ENCODE data around the gene PLAU. TPM values are rescaled to one million over a fixed set of nuclear protein-coding genes. Genes with fewer than 3 reads are reported as not detected.

PLAU gene
- total RNA-seq (2011; cell fraction: chromatin; rRNA removed; ENCODE audit: low replicate concordance) = 2.8 and 5.6 TPM in 2 replicates
- 4.2 and 6.7 TPM in 2 replicates for total RNA-seq (2011; cell fraction: nucleolus; rRNA removed)
- 4.4 and 4.9 TPM in 2 replicates for total RNA-seq (2011; cell fraction: nucleoplasm; rRNA removed)
- 2.1 and 2.9 TPM in 2 replicates for total RNA-seq (2014; rRNA removed)
- 3.2 and 3.3 TPM in 2 replicates for total RNA-seq (2014; rRNA removed; fragmentation: Illumina TruSeq; extraction: Trizol)
- 16.9 and 17.5 TPM in 2 replicates for total RNA-seq (2015; rRNA removed; fragmentation: Illumina TruSeq; extraction: Trizol)
- total RNA-seq (2021) = 4.1 and 4.4 TPM in 2 replicates
- 3.4 and 5.8 TPM in 2 replicates for polyA plus RNA-seq (2011; rRNA removed)
- polyA plus RNA-seq (2011; cell fraction: cytosol; rRNA removed) = 3.7 and 8.0 TPM in 2 replicates
- polyA plus RNA-seq (2011; cell fraction: nucleus; rRNA removed) = 11.6 and 17.7 TPM in 2 replicates
- polyA plus RNA-seq (2012) = 11.2 and 47.9 TPM in 2 replicates
- polyA plus RNA-seq (2014; fragmentation: Illumina TruSeq; extraction: Trizol) = 4.6 and 4.9 TPM in 2 replicates
- 1 to 10 TPM; 2.3 to 2.5 TPM for polyA plus RNA-seq (2014; fragmentation: Nextera tagmentation; extraction: Ambion mirVana)
- 2.6 and 4.2 TPM in 2 replicates for polyA plus RNA-seq (2014; rRNA removed)
- polyA minus RNA-seq (2011; rRNA and poly(A)+ RNA removed) = 2.6 and 3.6 TPM in 2 replicates
- polyA minus RNA-seq (2011; cell fraction: cytosol; rRNA and poly(A)+ RNA removed) = 1.6 and 4.6 TPM in 2 replicates
- polyA minus RNA-seq (2011; cell fraction: nucleus; rRNA and poly(A)+ RNA removed) = 1.6 and 3.4 TPM in 2 replicates
- Bru-seq, nascent RNA = percentile 63 among the genes with signal in this experiment
- percentile 56 among the genes with signal in this experiment for BruChase-seq, experiment 1, labeled RNA remaining after a 2-hour chase
- BruChase-seq, experiment 2, labeled RNA remaining after a 6-hour chase = percentile 60 among the genes with signal in this experiment
- long read RNA-seq, experiment 1, partial matches to known transcripts = 0 of 1 reads
- long read RNA-seq, experiment 1, other reads (novel, unspliced or antisense) = 0 of 1 reads
- long read RNA-seq, experiment 2, partial matches to known transcripts = 0 of 2 reads
- long read RNA-seq, experiment 2, other reads (novel, unspliced or antisense) = 0 of 2 reads
- long read RNA-seq, experiment 3, partial matches to known transcripts = 2 of 6 reads
- long read RNA-seq, experiment 3, other reads (novel, unspliced or antisense) = 0 of 6 reads

- peak within 1 kb of the TSS; percentile 2; the same call in 1 of the 3 replicates for H3K27ac ChIP-seq (ENCODE audit: extremely low read depth, low read depth, low read length)
- FAIRE-seq = no peak
- TF ChIP-seq SMARCB1 (IDR thresholded peaks at IDR 0.05; ENCODE audit: insufficient read length, low read depth) (peak; percentile 60), ZNF609 (CRISPR knock-in tag; IDR thresholded peaks at IDR 0.05; ENCODE audit: borderline replicate concordance) (0 out of 2 replicates have a peak, but pooled peaks have one; percentile 76), ELK3 (CRISPR knock-in tag; IDR thresholded peaks at IDR 0.05) (no peak), ZBTB12 (CRISPR knock-in tag; IDR thresholded peaks at IDR 0.05) (no peak), NKRF (IDR thresholded peaks at IDR 0.05; ENCODE audit: borderline replicate concordance) (no peak)
These were observed at the start of gene PLAU for GRCh38 chr10:73910764-73911552. PLAU (plus strand) TSS chr10:73911132; CDS start chr10:73911556, 424 bp downstream.

More at GRCh38 chr10:73910764-73911552, at the start of gene PLAU:
- Histone ChIP-seq H3K27me3 (ENCODE audit: control insufficient read depth in 2 of 2, insufficient read depth in 2 of 2, low read length in 2 of 2) (no peaks in the 10 kb centered on the region; a peak in 1 of 5 replicates), H3K4me2 (ENCODE audit: insufficient read depth, low read length) (peak within 1 kb of the TSS; percentile 78), H3K4me3 (peak within 1 kb of the TSS; percentile 47), H4K20me1 (replicated peaks; ENCODE audit: control insufficient read depth, insufficient read depth, low read length) (no peaks in the 10 kb centered on the region), H3K9me3 (replicated peaks; ENCODE audit: control insufficient read depth, insufficient read depth, low read depth, low read length) (no peaks in the 10 kb centered on the region), H3K9me1 (ENCODE audit: control insufficient read depth, insufficient read depth, low read length) (no peaks in the 10 kb centered on the region), H3K9ac (ENCODE audit: insufficient read depth in 1 of 2, low read depth in 2 of 2, low read length in 2 of 2) (peak within 1 kb of the TSS; percentile 47 to 90; a peak in 3 of 4 replicates), H2AFZ (ENCODE audit: low read depth, low read length) (peak within 1 kb of the TSS; percentile 85), H3K79me2 (ENCODE audit: control insufficient read depth, insufficient read depth, low read length) (no peaks in the 10 kb centered on the region), H3K4me1 (replicated peaks in 1 of 2; ENCODE audit: control insufficient read depth in 2 of 2, insufficient read depth in 2 of 2, low read length in 2 of 2) (peaks cover 25 to 38% of the 10 kb centered on the region in 2 experiments), H3K36me3 (ENCODE audit: control insufficient read depth, insufficient read depth, low read length) (peaks cover 6% of the 10 kb centered on the region; the same call in 1 of the 3 replicates)
- intact Hi-C loops (cut with micrococcal nuclease) = no loop called here
- ATAC-seq (peak; percentile 81), DNase-seq (ENCODE audit: extremely low read depth in 1 of 4, low spot score in 3 of 4) (peak; percentile 67 to 86 (median 77))
- 2% methylated on average over 44 of the region's 74 CpGs for WGBS (ENCODE audit: insufficient coverage, low coverage, missing lambda C conversion rate)
- ChIA-PET CTCF (ENCODE audit: low intra/inter-chr PET ratio) (no interaction called here), POLR2A (interaction anchor here (0.6 to 1.7 kb wide), 10 partner anchors 9 to 195 kb away, joined by 3 to 6 read pairs (median 4); partner anchors contain the start of gene VCL)
- in situ Hi-C loops (cut with MboI) = no loop called here
- BruUV-seq (replicated peaks) = no TSS peak

All from K562 (cell line).